MM.1S (cell line): ENCODE measurements around the gene ABCB9.

Experiments used
- DNase-seq: peaks from one replicate; pipeline ENCODE4 v3.0.0-alpha.2; 2015
- H2AFZ ChIP-seq: fragments of 300-600 bp; sonication (generic); 2 replicates; pipeline ENCODE4 v1.6.0; 2016; ENCODE audit warnings: antibody characterized with exemption, low read length
- H3F3A ChIP-seq: fragments of 300-600 bp; sonication (generic); 2 replicates; pipeline ENCODE4 v1.6.1; 2016; ENCODE audit warnings: mild to moderate bottlenecking, antibody characterized with exemption, low read length, moderate library complexity, mixed read lengths; ENCODE audit not compliant: insufficient read depth
- H3K27ac ChIP-seq: fragments of 300-600 bp; sonication (generic); 2 replicates; pipeline ENCODE4 v1.5.1; 2016; ENCODE audit warnings: mild to moderate bottlenecking, low read length
- H3K27me3 ChIP-seq: fragments of 300-600 bp; sonication (generic); replicated peaks from 2 replicates; pipeline ENCODE4 v1.6.0; 2016; ENCODE audit warnings: low read length; ENCODE audit not compliant: insufficient read depth
- H3K36me3 ChIP-seq: fragments of 300-600 bp; sonication (generic); replicated peaks from 2 replicates; pipeline ENCODE4 v1.6.1; 2016; ENCODE audit warnings: mild to moderate bottlenecking, low read length, mixed read lengths; ENCODE audit not compliant: insufficient read depth
- H3K4me1 ChIP-seq: fragments of 300-600 bp; sonication (generic); 2 replicates; pipeline ENCODE4 v1.6.1; 2016; ENCODE audit warnings: low read length, mixed read lengths
- H3K4me2 ChIP-seq: fragments of 300-600 bp; sonication (generic); 2 replicates; pipeline ENCODE4 v1.6.0; 2016; ENCODE audit warnings: low read depth, low read length
- H3K4me3 ChIP-seq: fragments of 300-600 bp; sonication (generic); 2 replicates; pipeline ENCODE4 v1.5.1; 2016; ENCODE audit warnings: low read length, mixed read lengths
- H3K79me2 ChIP-seq: fragments of 300-600 bp; sonication (generic); 2 replicates; pipeline ENCODE4 v1.6.1; 2016; ENCODE audit warnings: mixed run types, low read length, mixed read lengths
- H3K9ac ChIP-seq: fragments of 300-600 bp; sonication (generic); 2 replicates; pipeline ENCODE4 v1.6.1; 2016; ENCODE audit warnings: low read length, mixed read lengths
- H3K9me2 ChIP-seq: fragments of 300-600 bp; sonication (generic); replicated peaks from 2 replicates; pipeline ENCODE4 v1.6.1; 2016; ENCODE audit warnings: mild to moderate bottlenecking, low read length, mixed read lengths; ENCODE audit not compliant: insufficient read depth
- H3K9me3 ChIP-seq: fragments of 300-600 bp; sonication (generic); replicated peaks from 2 replicates; pipeline ENCODE4 v1.6.1; 2016; ENCODE audit warnings: mild to moderate bottlenecking, low read length, mixed read lengths; ENCODE audit not compliant: insufficient read depth
- H4K20me1 ChIP-seq: fragments of 300-600 bp; sonication (generic); 2 replicates; pipeline ENCODE4 v1.6.1; 2016; ENCODE audit warnings: mild to moderate bottlenecking, low read length, moderate library complexity, mixed read lengths; ENCODE audit not compliant: insufficient read depth
- CTCF ChIP-seq: fragments of 300-600 bp; sonication (generic); IDR thresholded peaks from 2 replicates; pipeline ENCODE4 v1.5.1; 2016; ENCODE audit warnings: antibody characterized with exemption, low read length, mixed read lengths
- EZH2 ChIP-seq: fragments of 300-600 bp; sonication (generic); optimal IDR thresholded peaks from 2 replicates; pipeline ENCODE3; 2017; ENCODE audit warnings: low read depth, mild to moderate bottlenecking, antibody characterized with exemption, low read length, mixed read lengths
- EZH2phosphoT487 ChIP-seq: fragments of 300-600 bp; sonication (generic); IDR thresholded peaks from 2 replicates; pipeline ENCODE4 v1.6.1; 2018; ENCODE audit warnings: antibody characterized with exemption, low read length

Gene ABCB9

GRCh38 chr12:122994781-122995502 lies 28.7 kb upstream of the ABCB9 start:
- no peaks in the 10 kb centered on the region for H3K36me3 ChIP-seq
- H3K79me2 ChIP-seq: no peaks in the 10 kb centered on the region
- no peaks in the 10 kb centered on the region for H4K20me1 ChIP-seq
- no peak overlapping the region for H2AFZ ChIP-seq
- no peaks in the 10 kb centered on the region for H3F3A ChIP-seq
- no peaks in the 10 kb centered on the region for H3K9me2 ChIP-seq
- H3K4me3 ChIP-seq: no peak overlapping the region
- H3K4me2 ChIP-seq: no peak overlapping the region
- no peak for DNase-seq
- TF ChIP-seq EZH2 (no peak), CTCF (no peak), EZH2phosphoT487 (no peak)
- H3K9ac ChIP-seq: no peak overlapping the region
- H3K27ac ChIP-seq: no peak overlapping the region
- H3K27me3 ChIP-seq: no peaks in the 10 kb centered on the region
- H3K9me3 ChIP-seq: no peaks in the 10 kb centered on the region
- no peaks in the 10 kb centered on the region for H3K4me1 ChIP-seq

GRCh38 chr12:122994140-122994675 lies 27.9 kb upstream of the ABCB9 start:
- TF ChIP-seq EZH2phosphoT487: no peak
- TF ChIP-seq EZH2: no peak
- no peak for TF ChIP-seq CTCF
- Histone ChIP-seq H4K20me1 (no peaks in the 10 kb centered on the region), H3K9ac (no peak overlapping the region), H3F3A (no peaks in the 10 kb centered on the region), H3K9me3 (no peaks in the 10 kb centered on the region), H3K4me1 (no peaks in the 10 kb centered on the region), H3K27ac (no peak overlapping the region), H2AFZ (no peak overlapping the region), H3K9me2 (no peaks in the 10 kb centered on the region), H3K4me2 (no peak overlapping the region), H3K27me3 (no peaks in the 10 kb centered on the region), H3K79me2 (no peaks in the 10 kb centered on the region), H3K36me3 (no peaks in the 10 kb centered on the region), H3K4me3 (no peak overlapping the region)
- no peak for DNase-seq

GRCh38 chr12:122992386-122992785 lies 26.1 kb upstream of the ABCB9 start:
- no peaks in the 10 kb centered on the region for H4K20me1 ChIP-seq
- H3K9ac ChIP-seq: no peak overlapping the region
- no peak overlapping the region for H3K27ac ChIP-seq
- no peak overlapping the region for H2AFZ ChIP-seq
- no peak overlapping the region for H3K4me2 ChIP-seq
- H3K27me3 ChIP-seq: no peaks in the 10 kb centered on the region
- H3K4me1 ChIP-seq: no peaks in the 10 kb centered on the region
- H3K4me3 ChIP-seq: no peak overlapping the region
- H3K9me2 ChIP-seq: no peaks in the 10 kb centered on the region
- no peaks in the 10 kb centered on the region for H3F3A ChIP-seq
- DNase-seq: no peak
- no peaks in the 10 kb centered on the region for H3K9me3 ChIP-seq
- TF ChIP-seq CTCF (no peak), EZH2phosphoT487 (no peak), EZH2 (no peak)
- no peaks in the 10 kb centered on the region for H3K79me2 ChIP-seq
- no peaks in the 10 kb centered on the region for H3K36me3 ChIP-seq
